PC-3 (cell line): ENCODE measurements around the gene OR2AG2. TPM values are rescaled to one million over a fixed set of nuclear protein-coding genes. Genes with fewer than 3 reads are reported as not detected.

Source experiments
- ATAC-seq: fragments of 200-7000 bp; cut with Tn5 transposase; 2 replicates; pipeline ENCODE4 v1.9.1; 2020; ENCODE audit warnings: mild to moderate bottlenecking, moderate library complexity
- BruUV-seq: library from RNA; stranded (reverse); fragments of 400-500 nt; replicated peaks from 2 replicates; lab custom pipeline; 2021; lab: Mats Ljungman, UMichigan
- CTCF ChIA-PET: fragments of 300-600 bp; sonication (Branson Sonifier 250); formaldehyde crosslinking; loops from one replicate; lab custom pipeline; 2022; ENCODE audit warnings: antibody characterized with exemption; lab: Charles Lee
- POLR2A ChIA-PET: fragments of 300-600 bp; sonication (Branson Sonifier 250); formaldehyde crosslinking; loops from one replicate; lab custom pipeline; 2022; ENCODE audit warnings: antibody characterized with exemption; ENCODE audit not compliant: unreplicated experiment; lab: Charles Lee
- DNase-seq: peaks from one replicate; pipeline ENCODE4 v3.0.0-alpha.2; 2015
- H2AFZ ChIP-seq: fragments of 300-600 bp; sonication (generic); 2 replicates; pipeline ENCODE4 v1.6.0; 2016; ENCODE audit warnings: antibody characterized with exemption, low read length
- H3F3A ChIP-seq: fragments of 300-600 bp; sonication (generic); one replicate; pipeline ENCODE4 v1.6.0; 2017; ENCODE audit warnings: antibody characterized with exemption, low read length, control low read depth, mild to moderate bottlenecking; ENCODE audit not compliant: unreplicated experiment
- H3K27ac ChIP-seq: fragments of 300-600 bp; sonication (generic); 2 replicates; pipeline ENCODE4 v1.5.1; 2016; ENCODE audit warnings: mild to moderate bottlenecking, low read length
- H3K27me3 ChIP-seq: fragments of 300-600 bp; sonication (generic); 2 replicates; pipeline ENCODE4 v1.6.1; 2016; ENCODE audit warnings: low read length, mixed read lengths
- H3K36me3 ChIP-seq: fragments of 300-600 bp; sonication (generic); 2 replicates; pipeline ENCODE4 v1.6.1; 2016; ENCODE audit warnings: low read depth, mixed run types, low read length, mixed read lengths
- H3K4me1 ChIP-seq: fragments of 300-600 bp; sonication (generic); 2 replicates; pipeline ENCODE4 v1.5.1; 2016; ENCODE audit warnings: low read length; ENCODE audit not compliant: insufficient read depth
- H3K4me2 ChIP-seq: fragments of 300-600 bp; sonication (generic); 2 replicates; pipeline ENCODE4 v1.6.0; 2016; ENCODE audit warnings: low read length
- H3K4me3 ChIP-seq: fragments of 300-600 bp; sonication (generic); 2 replicates; pipeline ENCODE4 v1.5.1; 2016; ENCODE audit warnings: mild to moderate bottlenecking, low read length, mixed read lengths
- H3K79me2 ChIP-seq: fragments of 300-600 bp; sonication (generic); 2 replicates; pipeline ENCODE4 v1.6.1; 2017; ENCODE audit warnings: low read length, mixed read lengths
- H3K9ac ChIP-seq: fragments of 300-600 bp; sonication (generic); 2 replicates; pipeline ENCODE4 v1.6.0; 2016; ENCODE audit warnings: mild to moderate bottlenecking, low read length
- H3K9me2 ChIP-seq: fragments of 300-600 bp; sonication (generic); replicated peaks from 2 replicates; pipeline ENCODE4 v1.6.1; 2016; ENCODE audit warnings: mixed run types, low read length, mixed read lengths
- H3K9me3 ChIP-seq: fragments of 300-600 bp; sonication (generic); 2 replicates; pipeline ENCODE4 v1.6.1; 2016; ENCODE audit warnings: low read length, mixed read lengths
- H4K20me1 ChIP-seq: fragments of 300-600 bp; sonication (generic); 2 replicates; pipeline ENCODE4 v1.6.1; 2016; ENCODE audit warnings: low read length, mixed read lengths
- CTCF ChIP-seq: fragments of 300-600 bp; sonication (generic); conservative IDR thresholded peaks from 2 replicates; pipeline ENCODE4 v1.5.1; 2017; ENCODE audit warnings: antibody characterized with exemption, low read depth, mild to moderate bottlenecking, low read length
- EZH2 ChIP-seq: fragments of 300-600 bp; sonication (generic); IDR thresholded peaks from one replicate; pipeline ENCODE4 v1.6.1; 2017; ENCODE audit warnings: antibody characterized with exemption, mild to moderate bottlenecking, low read length; ENCODE audit not compliant: unreplicated experiment
- EZH2phosphoT487 ChIP-seq: fragments of 300-600 bp; sonication (generic); IDR thresholded peaks from 2 replicates; pipeline ENCODE4 v1.6.1; 2018; ENCODE audit warnings: mild to moderate bottlenecking, antibody characterized with exemption, low read length, borderline replicate concordance
- intact Hi-C: fragments of 100-400 bp; cut with micrococcal nuclease; formaldehyde crosslinking; loops from 2 replicates; pipeline ENCODE4 v1.9.0; 2023
- total RNA-seq: library from RNA; depleted of rRNA; stranded (reverse); fragments of >200 nt; gene quantifications from 2 replicates; pipeline ENCODE4 v1.2.3, GENCODE V29; 2014

OR2AG2 gene
- total RNA-seq, 1 experiment from 2014 or later, result 0.15 TPM

- H3K9me3 ChIP-seq, result no peaks in the 10 kb centered on the region
- no peak within 1 kb of the TSS for H2AFZ ChIP-seq
- ChIA-PET POLR2A (no interaction called here), CTCF (no interaction called here)
- no peaks in the 10 kb centered on the region for H4K20me1 ChIP-seq
- TF ChIP-seq EZH2phosphoT487 (no peak), CTCF (no peak), EZH2 (no peak)
- ATAC-seq (no peak), DNase-seq (no peak)
- H3K4me1 ChIP-seq, result no peaks in the 10 kb centered on the region
- intact Hi-C loops, result no loop called here
- H3F3A ChIP-seq, result no peaks in the 10 kb centered on the region
- no peak within 1 kb of the TSS for H3K4me3 ChIP-seq
- H3K4me2 ChIP-seq, result no peak within 1 kb of the TSS
- BruUV-seq, result no TSS peak
- no peak within 1 kb of the TSS for H3K27ac ChIP-seq
- H3K36me3 ChIP-seq, result no peaks in the 10 kb centered on the region
- H3K9me2 ChIP-seq, result no peaks in the 10 kb centered on the region
- no peaks in the 10 kb centered on the region for H3K27me3 ChIP-seq
- H3K9ac ChIP-seq, result no peak within 1 kb of the TSS
- H3K79me2 ChIP-seq, result no peaks in the 10 kb centered on the region
Measured at GRCh38 chr11:6782720-6783119, 10.9 kb upstream of the OR2AG2 start, which contains the start of gene OR2AG1. Gene OR2AG1 (plus strand): TSS chr11:6783020. CDS start chr11:6785038, 2,018 bp downstream.

- Histone ChIP-seq H3K4me2 (no peak overlapping the region), H3K79me2 (no peaks in the 10 kb centered on the region), H3K9me3 (no peaks in the 10 kb centered on the region), H3K4me1 (no peaks in the 10 kb centered on the region), H3K9me2 (no peaks in the 10 kb centered on the region), H3K4me3 (no peak overlapping the region), H3F3A (no peaks in the 10 kb centered on the region), H3K9ac (no peak overlapping the region), H3K27me3 (no peaks in the 10 kb centered on the region), H3K36me3 (no peaks in the 10 kb centered on the region), H3K27ac (no peak overlapping the region), H2AFZ (no peak overlapping the region), H4K20me1 (no peaks in the 10 kb centered on the region)
- ChIA-PET CTCF (no interaction called here), POLR2A (no interaction called here)
- no peak for ATAC-seq
- no TSS peak for BruUV-seq
- intact Hi-C loops, result no loop called here
- no peak for DNase-seq
- TF ChIP-seq EZH2phosphoT487 (no peak), EZH2 (no peak), CTCF (no peak)
Measured at GRCh38 chr11:6780829-6781228, 9.1 kb upstream of the OR2AG2 start.

DNA sequence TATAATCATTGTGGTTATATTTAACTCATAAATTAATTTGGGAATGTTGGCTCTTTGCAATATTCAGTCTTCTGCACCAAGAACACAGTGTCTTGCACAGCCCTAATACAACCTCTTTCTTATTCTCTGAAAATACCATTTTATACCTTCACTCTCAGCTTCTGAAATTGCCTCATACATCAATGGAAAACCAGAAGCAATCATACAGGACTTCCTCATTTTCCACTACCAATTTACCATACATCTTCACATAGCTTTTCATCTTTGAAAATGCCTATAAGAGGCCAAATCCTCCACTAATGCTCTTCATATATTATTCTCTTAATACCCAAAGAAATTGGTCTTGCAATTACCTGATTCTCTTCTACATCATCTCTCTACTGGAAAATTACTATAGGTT lies 6.7 kb upstream of the OR2AG2 start:
- Histone ChIP-seq H3K9me3 (no peaks in the 10 kb centered on the region), H3K27ac (no peak overlapping the region), H3K4me1 (no peaks in the 10 kb centered on the region), H3K4me3 (no peak overlapping the region), H3K9me2 (no peaks in the 10 kb centered on the region), H3F3A (no peaks in the 10 kb centered on the region), H3K36me3 (no peaks in the 10 kb centered on the region), H4K20me1 (no peaks in the 10 kb centered on the region), H3K4me2 (no peak overlapping the region), H3K9ac (no peak overlapping the region), H3K79me2 (no peaks in the 10 kb centered on the region), H3K27me3 (peaks cover 2% of the 10 kb centered on the region; the same call in 1 of the 2 replicates), H2AFZ (no peak overlapping the region)
- ChIA-PET POLR2A (no interaction called here), CTCF (no interaction called here)
- DNase-seq (no peak), ATAC-seq (no peak)
- no TSS peak for BruUV-seq
- intact Hi-C loops, result no loop called here
- TF ChIP-seq EZH2 (no peak), CTCF (no peak), EZH2phosphoT487 (no peak)
